ENCODE data around the gene FATE1.

Gene FATE1

GRCh38 chrX:151742311-151742710 is 26.5 kb downstream of the FATE1 start:
- DNase-seq (ENCODE audit: low read depth in 4 of 4, low spot score in 1 of 4), result no peak

- DNase-seq (ENCODE audit: low read depth in 4 of 4, low spot score in 1 of 4), result no peak
These were observed 28.0 kb downstream of the FATE1 start for GRCh38 chrX:151743651-151744470.

- no peak for DNase-seq (ENCODE audit: low read depth in 4 of 4, low spot score in 1 of 4)
These were observed 29.8 kb downstream of the FATE1 start for GRCh38 chrX:151745651-151746050.

GRCh38 chrX:151746502-151746901 is 30.7 kb downstream of the FATE1 start:
- DNase-seq (ENCODE audit: low read depth in 4 of 4, low spot score in 1 of 4), result no peak

GRCh38 chrX:151750511-151750910 is 34.7 kb downstream of the FATE1 start:
- no peak for DNase-seq (ENCODE audit: low read depth in 4 of 4, low spot score in 1 of 4)

- no peak for DNase-seq (ENCODE audit: low read depth in 4 of 4, low spot score in 1 of 4)
These were observed 37.0 kb downstream of the FATE1 start for GRCh38 chrX:151752847-151753246.

- DNase-seq (ENCODE audit: low read depth in 4 of 4, low spot score in 1 of 4), result no peak
These were observed 37.6 kb downstream of the FATE1 start for GRCh38 chrX:151753313-151754046.

GRCh38 chrX:151754047-151754429 is 38.2 kb downstream of the FATE1 start:
- DNase-seq (ENCODE audit: low read depth in 4 of 4, low spot score in 1 of 4), result no peak

GRCh38 chrX:151754641-151755215 is 38.9 kb downstream of the FATE1 start:
- DNase-seq (ENCODE audit: low read depth in 4 of 4, low spot score in 1 of 4), result no peak

- DNase-seq (ENCODE audit: low read depth in 4 of 4, low spot score in 1 of 4), result no peak
These were observed 43.3 kb downstream of the FATE1 start for GRCh38 chrX:151759041-151759708.

- DNase-seq (ENCODE audit: low read depth in 4 of 4, low spot score in 1 of 4), result no peak
These were observed 47.0 kb downstream of the FATE1 start for GRCh38 chrX:151762802-151763201.

- no peak for DNase-seq (ENCODE audit: low read depth in 4 of 4, low spot score in 1 of 4)
These were observed 47.9 kb downstream of the FATE1 start for GRCh38 chrX:151763711-151764110.

GRCh38 chrX:151765026-151765425 is 49.2 kb downstream of the FATE1 start:
- DNase-seq (ENCODE audit: low read depth in 4 of 4, low spot score in 1 of 4), result no peak

GRCh38 chrX:151771726-151772125 is 55.9 kb downstream of the FATE1 start:
- DNase-seq (ENCODE audit: low read depth in 4 of 4, low spot score in 1 of 4), result no peak
